ENCODE results near the gene C18orf63. TPM values are rescaled to one million over a fixed set of nuclear protein-coding genes. Genes with fewer than 3 reads are reported as not detected.
A peak's percentile ranks its signal among the peaks of the same experiment; 100 is the strongest.

Gene C18orf63
- total RNA-seq, 1 experiment from 2014 or later = not detected

- BruUV-seq (replicated peaks) = no TSS peak
- CTCF ChIA-PET = no interaction called here
- H3K4me1 Mint-ChIP-seq (ENCODE audit: low read depth, unreplicated experiment) = peaks cover 54% of the 10 kb centered on the region
- H3K27ac Mint-ChIP-seq (ENCODE audit: unreplicated experiment) = peak overlapping the region; percentile 74
- H3K27me3 Mint-ChIP-seq (ENCODE audit: unreplicated experiment) = no peaks in the 10 kb centered on the region
- intact Hi-C loops (cut with micrococcal nuclease; ENCODE audit: unreplicated experiment) = no loop called here
- peaks cover 24% of the 10 kb centered on the region for H3K36me3 Mint-ChIP-seq (ENCODE audit: insufficient read depth, unreplicated experiment)
- H3K9me3 Mint-ChIP-seq (ENCODE audit: low read depth, unreplicated experiment) = no peaks in the 10 kb centered on the region
- peak overlapping the region; percentile 66 for H3K4me3 Mint-ChIP-seq (ENCODE audit: low read depth, unreplicated experiment)
- no peak for TF ChIP-seq CTCF (IDR thresholded peaks at IDR 0.05; ENCODE audit: unreplicated experiment)
- no peak for DNase-seq
These were observed 34.3 kb upstream of the C18orf63 start for GRCh38 chr18:74281011-74281979.

GRCh38 chr18:74281980-74282754 lies 33.5 kb upstream of the C18orf63 start:
- no TSS peak for BruUV-seq (replicated peaks)
- Mint-ChIP-seq H3K4me3 (ENCODE audit: low read depth, unreplicated experiment) (peak overlapping the region; percentile 66), H3K9me3 (ENCODE audit: low read depth, unreplicated experiment) (no peaks in the 10 kb centered on the region), H3K27ac (ENCODE audit: unreplicated experiment) (peak overlapping the region; percentile 74), H3K36me3 (ENCODE audit: insufficient read depth, unreplicated experiment) (peaks cover 24% of the 10 kb centered on the region), H3K27me3 (ENCODE audit: unreplicated experiment) (no peaks in the 10 kb centered on the region), H3K4me1 (ENCODE audit: low read depth, unreplicated experiment) (peaks cover 54% of the 10 kb centered on the region)
- TF ChIP-seq CTCF (IDR thresholded peaks at IDR 0.05; ENCODE audit: unreplicated experiment) = no peak
- DNase-seq = peak; percentile 17
- intact Hi-C loops (cut with micrococcal nuclease; ENCODE audit: unreplicated experiment) = no loop called here
- CTCF ChIA-PET = no interaction called here

GRCh38 chr18:74282755-74283554 lies 32.7 kb upstream of the C18orf63 start:
- Mint-ChIP-seq H3K36me3 (ENCODE audit: insufficient read depth, unreplicated experiment) (peaks cover 19% of the 10 kb centered on the region), H3K4me1 (ENCODE audit: low read depth, unreplicated experiment) (peaks cover 62% of the 10 kb centered on the region), H3K9me3 (ENCODE audit: low read depth, unreplicated experiment) (no peaks in the 10 kb centered on the region), H3K27ac (ENCODE audit: unreplicated experiment) (peak overlapping the region; percentile 74), H3K27me3 (ENCODE audit: unreplicated experiment) (no peaks in the 10 kb centered on the region), H3K4me3 (ENCODE audit: low read depth, unreplicated experiment) (peak overlapping the region; percentile 66)
- no peak for DNase-seq
- TF ChIP-seq CTCF (IDR thresholded peaks at IDR 0.05; ENCODE audit: unreplicated experiment) = no peak
- intact Hi-C loops (cut with micrococcal nuclease; ENCODE audit: unreplicated experiment) = no loop called here
- no TSS peak for BruUV-seq (replicated peaks)
- CTCF ChIA-PET = no interaction called here

GRCh38 chr18:74283646-74284045 lies 32.0 kb upstream of the C18orf63 start:
- H3K36me3 Mint-ChIP-seq (ENCODE audit: insufficient read depth, unreplicated experiment) = peaks cover 19% of the 10 kb centered on the region
- BruUV-seq (replicated peaks) = no TSS peak
- no peaks in the 10 kb centered on the region for H3K27me3 Mint-ChIP-seq (ENCODE audit: unreplicated experiment)
- intact Hi-C loops (cut with micrococcal nuclease; ENCODE audit: unreplicated experiment) = no loop called here
- no peak for TF ChIP-seq CTCF (IDR thresholded peaks at IDR 0.05; ENCODE audit: unreplicated experiment)
- peak overlapping the region; percentile 74 for H3K27ac Mint-ChIP-seq (ENCODE audit: unreplicated experiment)
- H3K9me3 Mint-ChIP-seq (ENCODE audit: low read depth, unreplicated experiment) = no peaks in the 10 kb centered on the region
- CTCF ChIA-PET = interaction anchor here (0.7 to 1.1 kb wide), 2 partner anchors 24 to 49 kb away, joined by 3 read pairs; no protein-coding TSS in a partner anchor
- H3K4me1 Mint-ChIP-seq (ENCODE audit: low read depth, unreplicated experiment) = peaks cover 69% of the 10 kb centered on the region
- H3K4me3 Mint-ChIP-seq (ENCODE audit: low read depth, unreplicated experiment) = peak overlapping the region; percentile 66
- DNase-seq = no peak

Measured in Calu3 (cell line).